GM10248 (cell line): ENCODE measurements around the gene RPRM.

Source experiments
- CTCF ChIA-PET: fragments of 300-600 bp; sonication (Branson Sonifier 250); formaldehyde crosslinking; extraction: SDS; loops from one replicate; lab custom pipeline; 2021; ENCODE audit warnings: antibody characterized with exemption; lab: Yijun Ruan, JAX
- POLR2A ChIA-PET: fragments of 350-650 bp; sonication (Branson Sonifier 250); formaldehyde crosslinking; extraction: SDS; loops from one replicate; lab custom pipeline; 2020; ENCODE audit warnings: antibody characterized with exemption; lab: Yijun Ruan, JAX
- DNase-seq: peaks from one replicate; pipeline ENCODE4 v3.0.0; 2012; ENCODE audit errors: extremely low spot score
- TF ChIP-seq, protein P1 (sequence below): IDR thresholded peaks from 2 replicates; pipeline ENCODE4 v1.5.1; 2012; ENCODE audit warnings: mild to moderate bottlenecking, low read depth; ENCODE audit errors: extremely low read depth, missing control alignments, control extremely low read depth

RPRM gene

GRCh38 chr2:153477636-153478288 is 800 bp downstream of the RPRM start:
- TF ChIP-seq, protein P1, sequence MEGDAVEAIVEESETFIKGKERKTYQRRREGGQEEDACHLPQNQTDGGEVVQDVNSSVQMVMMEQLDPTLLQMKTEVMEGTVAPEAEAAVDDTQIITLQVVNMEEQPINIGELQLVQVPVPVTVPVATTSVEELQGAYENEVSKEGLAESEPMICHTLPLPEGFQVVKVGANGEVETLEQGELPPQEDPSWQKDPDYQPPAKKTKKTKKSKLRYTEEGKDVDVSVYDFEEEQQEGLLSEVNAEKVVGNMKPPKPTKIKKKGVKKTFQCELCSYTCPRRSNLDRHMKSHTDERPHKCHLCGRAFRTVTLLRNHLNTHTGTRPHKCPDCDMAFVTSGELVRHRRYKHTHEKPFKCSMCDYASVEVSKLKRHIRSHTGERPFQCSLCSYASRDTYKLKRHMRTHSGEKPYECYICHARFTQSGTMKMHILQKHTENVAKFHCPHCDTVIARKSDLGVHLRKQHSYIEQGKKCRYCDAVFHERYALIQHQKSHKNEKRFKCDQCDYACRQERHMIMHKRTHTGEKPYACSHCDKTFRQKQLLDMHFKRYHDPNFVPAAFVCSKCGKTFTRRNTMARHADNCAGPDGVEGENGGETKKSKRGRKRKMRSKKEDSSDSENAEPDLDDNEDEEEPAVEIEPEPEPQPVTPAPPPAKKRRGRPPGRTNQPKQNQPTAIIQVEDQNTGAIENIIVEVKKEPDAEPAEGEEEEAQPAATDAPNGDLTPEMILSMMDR: no peak
- peak; percentile 17 for DNase-seq
- CTCF ChIA-PET: interaction anchor here (1.1 to 1.9 kb wide), 4 partner anchors 8 to 552 kb away, joined by 3 to 12 read pairs (median 5); no protein-coding TSS in a partner anchor
- POLR2A ChIA-PET: no interaction called here

GRCh38 chr2:153476816-153477635 is 1.5 kb downstream of the RPRM start:
- ChIA-PET POLR2A (no interaction called here), CTCF (interaction anchor here (1.1 to 1.2 kb wide), 2 partner anchors 11 to 551 kb away, joined by 3 read pairs; no protein-coding TSS in a partner anchor)
- TF ChIP-seq, protein P1: no peak
- no peak for DNase-seq

DNA sequence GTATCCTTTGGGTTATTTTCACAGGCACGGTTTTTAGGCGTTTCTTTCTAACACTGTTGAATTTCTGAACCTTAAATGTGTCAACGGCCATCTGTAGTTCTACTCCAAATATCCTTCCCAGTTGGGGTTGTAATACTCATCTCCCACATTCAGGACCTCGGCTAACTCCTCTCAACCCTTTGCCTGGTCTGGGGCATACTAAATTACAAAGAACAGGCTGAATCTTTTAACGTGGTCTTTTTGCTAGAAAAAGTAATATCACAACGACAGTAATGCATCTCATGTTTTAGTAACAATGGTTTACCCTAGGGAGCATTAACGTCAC is 2.1 kb downstream of the RPRM start:
- ChIA-PET CTCF (interaction anchor here (1.1 to 1.2 kb wide), 2 partner anchors 11 to 551 kb away, joined by 3 read pairs; no protein-coding TSS in a partner anchor), POLR2A (no interaction called here)
- DNase-seq: no peak
- TF ChIP-seq, protein P1: no peak

- TF ChIP-seq, protein P1: no peak
- no peak for DNase-seq
- ChIA-PET CTCF (no interaction called here), POLR2A (no interaction called here)
These were observed 3.6 kb downstream of the RPRM start for GRCh38 chr2:153474876-153475435.

DNA sequence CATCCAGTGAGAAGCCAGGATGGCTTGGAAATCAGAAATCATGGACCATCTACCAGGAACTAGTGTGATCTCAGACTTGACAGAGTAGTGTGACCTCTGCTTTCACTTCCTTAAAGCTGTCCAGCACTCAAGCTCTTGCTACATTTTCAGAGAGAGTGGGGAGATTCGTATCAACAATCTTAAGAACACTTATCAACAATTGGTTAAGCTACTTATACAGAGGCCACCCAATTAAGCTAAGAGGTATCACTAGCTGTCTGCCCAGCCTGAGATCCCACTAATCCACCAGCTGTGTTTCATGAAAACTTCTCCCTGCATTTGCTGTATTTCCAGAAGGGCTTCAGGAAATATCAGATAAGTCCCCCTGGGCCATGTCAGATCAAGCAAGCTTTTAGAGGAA is 4.2 kb downstream of the RPRM start:
- TF ChIP-seq, protein P1: no peak
- ChIA-PET POLR2A (no interaction called here), CTCF (no interaction called here)
- no peak for DNase-seq

DNA sequence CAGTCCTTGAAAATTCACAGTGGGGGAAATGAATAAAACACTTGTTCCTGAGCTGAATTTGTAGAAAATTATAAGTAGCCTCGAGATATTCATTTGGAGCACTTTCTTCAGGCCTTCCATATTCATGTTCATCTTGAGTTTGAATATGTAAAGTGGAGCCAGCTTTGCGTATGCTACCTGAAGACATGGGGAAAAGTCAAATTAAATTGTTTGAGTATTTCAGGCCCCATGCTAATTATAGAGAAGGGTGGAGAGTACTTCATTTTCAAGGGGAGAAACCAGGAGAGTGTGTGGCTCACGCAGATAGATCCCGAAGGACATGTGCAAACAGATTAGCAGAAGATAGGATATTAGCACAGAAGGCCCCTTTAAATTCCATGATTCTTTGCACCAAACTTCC is 7.7 kb downstream of the RPRM start:
- ChIA-PET CTCF (interaction anchor here (1.4 to 2.3 kb wide), 3 partner anchors 8 to 545 kb away, joined by 3 to 12 read pairs (median 6); partner anchors contain the start of gene RPRM), POLR2A (interaction anchor here (0.6 kb wide), 1 partner anchor 153 kb away, joined by 7 read pairs; no protein-coding TSS in a partner anchor)
- TF ChIP-seq, protein P1: no peak
- no peak for DNase-seq
